Heart left ventricle (tissue), 16 donors: ENCODE data around the gene KCNQ2. TPM values are rescaled to one million over a fixed set of nuclear protein-coding genes. Genes with fewer than 3 reads are reported as not detected.

Experiments used
- ATAC-seq, 4 donors: fragments of 200-7000 bp; cut with Tn5 transposase; one replicate each; pipeline ENCODE4 v1.9.1; 2020 to 2022; ENCODE audit warnings: moderate library complexity in 4 of 4, mild to moderate bottlenecking in 3 of 4, moderate number of reproducible peaks in 1 of 4
- DNase-seq, 5 donors: peaks; one replicate each; pipeline ENCODE4 v3.0.0-alpha.2; 2020
- H3K27ac ChIP-seq, 12 donors: fragments of 200-600 bp; sonication (generic) in 4 of 12; one replicate each; pipeline versions ENCODE4 v1.5.0 to v1.8.0; 2016 to 2022; ENCODE audit warnings: mild to moderate bottlenecking in 2 of 12
- H3K27me3 ChIP-seq, 9 donors: fragments of 200-600 bp; sonication (generic) in 2 of 9; one replicate each; pipeline versions ENCODE4 v1.5.1 to v1.8.0; 2016 to 2022; ENCODE audit warnings: mild to moderate bottlenecking in 3 of 9
- H3K36me3 ChIP-seq, 9 donors: fragments of 200-600 bp; sonication (generic) in 2 of 9; one replicate each; pipeline versions ENCODE4 v1.5.0 to v1.8.0; 2018 to 2022; ENCODE audit warnings: mild to moderate bottlenecking in 2 of 9
- H3K4me1 ChIP-seq, 12 donors: fragments of 200-600 bp; sonication (generic) in 4 of 12; one replicate each; pipeline versions ENCODE4 v1.5.0 to v1.8.0; 2016 to 2022; ENCODE audit warnings: mild to moderate bottlenecking in 3 of 12
- H3K4me3 ChIP-seq, 12 donors: fragments of 200-600 bp; sonication (generic) in 4 of 12; one replicate each; pipeline versions ENCODE4 v1.5.0 to v1.8.0; 2017 to 2022; ENCODE audit warnings: mild to moderate bottlenecking in 9 of 12, moderate library complexity in 4 of 12
- H3K9me3 ChIP-seq, 12 donors: fragments of 200-600 bp; sonication (generic) in 4 of 12; one replicate each; pipeline versions ENCODE4 v1.5.0 to v1.8.0; 2016 to 2022; ENCODE audit warnings: mild to moderate bottlenecking in 1 of 12
- POLR2A ChIP-seq, 2 donors: fragments of 450-650 bp; IDR thresholded peaks; one replicate each; pipeline ENCODE4 v1.6.1; 2017; ENCODE audit warnings: antibody characterized with exemption in 2 of 2, mild to moderate bottlenecking in 2 of 2, moderate library complexity in 2 of 2
- WGBS, 4 donors: extraction: QIAGEN DNeasy Blood & Tissue Kit in 2 of 4; methylation state at CpG; one replicate each; pipeline versions ENCODE4 v1.1.5 to v1.1.7; 2013 to 2018; 5-methylcytosine and 5-hydroxymethylcytosine counted together
- intact Hi-C, 10 donors: fragments of 100-400 bp; cut with DNase I; formaldehyde crosslinking; loops; one replicate each; pipeline versions ENCODE4 v1.11.1 to v1.14.2; 2022
- polyA plus RNA-seq, 2 donors: library from polyadenylated mRNA; stranded (reverse); fragments of 200-250 nt; gene quantifications; one replicate each; pipeline ENCODE4 v1.2.3, GENCODE V29; 2013
- total RNA-seq, 9 donors: library from RNA; depleted of rRNA in 2 of 9; stranded (reverse); fragments of >200 nt in 2 of 9; fragmentation: NEBNext Ultra II Directional in 3 of 9; extraction: Animal tissue kit (Norgen Biotek cat#: 25700) in 3 of 9; gene quantifications; one replicate each; pipeline versions ENCODE4 v1.1.0 to v1.2.4, GENCODE V29; 2016 to 2023
- TF ChIP-seq, protein P1 (sequence below), 12 donors: fragments of 200-600 bp; sonication (generic) in 4 of 12; IDR thresholded peaks; one replicate each; pipeline versions ENCODE4 v1.5.0 to v1.8.0; 2018 to 2022; ENCODE audit warnings: antibody characterized with exemption in 12 of 12, mild to moderate bottlenecking in 5 of 12
- donor health status: ischemic (EF 13 %, LVEDD 7.1; RV severe dilation, severe dysfunction).
- donor health status: healthy with polysubstance abuse.
- donor health status: DM: no; HTN: yes; CAD: no.
- donor health status: DM: no; HTN: no; CAD: no.
- donor health status: ischemic (EF 25% LVEDD 6.9; RV normal size, moderate dysfunction).
- donor health status: ischemic (EF 25% LVEDD 5.7; RV mildly dilated, moderate dysfunction).
- donor health status: healthy.
- donor health status: DM: yes; HTN: yes; CAD: no.
- donor health status: ischemic (EF 35%, LVEDD 5.7; RV mildly dilated, moderate dysfunction).
- donor health status: nonischemic (EF 11% LVEDD 7.7; RV severe dilation, severe dysfunction).
- donor health status: DM: yes; HTN: yes; CAD: no.
- donor health status: PGD.
- donor health status: ischemic (EF 29% LVEDD 5.4; RV normal size, mild dysfunction).
- donor health status: nonischemic (EF 23%, LVEDD 6.1; RV moderate dilation, normal function).

KCNQ2 gene
- total and polyA plus RNA-seq, 11 donors = 0.06 to 2.6 (median 0.65) TPM; not detected in 7

DNA sequence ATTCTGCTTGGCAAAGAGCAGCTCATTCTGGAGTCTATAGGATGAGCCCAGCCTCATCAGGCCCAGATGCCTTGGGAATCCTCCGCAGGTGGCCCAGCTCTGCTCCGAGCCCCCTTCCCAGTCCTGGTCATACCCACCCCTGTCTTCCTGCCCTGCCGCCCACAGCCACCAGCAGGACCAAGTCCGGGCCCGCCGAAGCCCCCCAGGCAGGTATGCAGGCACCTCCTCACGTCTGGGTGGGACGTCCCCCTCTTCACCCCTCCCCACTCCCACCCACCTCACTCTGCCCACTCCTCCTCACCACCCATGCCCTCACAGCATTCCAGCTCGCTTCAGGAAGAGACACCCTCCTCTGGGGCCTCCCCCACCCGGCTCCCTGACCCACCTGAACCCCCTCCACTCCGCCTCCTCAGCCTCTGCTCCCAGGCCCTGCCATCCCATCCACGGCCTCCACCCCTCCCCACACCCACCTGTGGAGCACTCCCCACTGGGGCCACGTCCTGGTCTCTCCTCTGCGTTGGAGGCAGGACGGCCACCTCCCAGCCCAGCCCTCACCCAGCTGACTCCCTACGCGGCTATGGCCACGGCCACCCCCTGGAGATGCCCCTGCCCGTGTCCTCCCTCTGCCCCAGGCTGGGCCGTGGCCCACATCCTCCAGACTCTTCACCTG lies 43.4 kb downstream of the KCNQ2 start:
- intact Hi-C loops = no loop called here
- WGBS, 4 donors = 78 to 86% (median 84%) methylated on average over 20 of the region's 20 CpGs
- H3K4me1 ChIP-seq = no peaks in the 10 kb centered on the region
- TF ChIP-seq POLR2A (IDR thresholded peaks at IDR 0.05) = no peak
- TF ChIP-seq, protein P1, sequence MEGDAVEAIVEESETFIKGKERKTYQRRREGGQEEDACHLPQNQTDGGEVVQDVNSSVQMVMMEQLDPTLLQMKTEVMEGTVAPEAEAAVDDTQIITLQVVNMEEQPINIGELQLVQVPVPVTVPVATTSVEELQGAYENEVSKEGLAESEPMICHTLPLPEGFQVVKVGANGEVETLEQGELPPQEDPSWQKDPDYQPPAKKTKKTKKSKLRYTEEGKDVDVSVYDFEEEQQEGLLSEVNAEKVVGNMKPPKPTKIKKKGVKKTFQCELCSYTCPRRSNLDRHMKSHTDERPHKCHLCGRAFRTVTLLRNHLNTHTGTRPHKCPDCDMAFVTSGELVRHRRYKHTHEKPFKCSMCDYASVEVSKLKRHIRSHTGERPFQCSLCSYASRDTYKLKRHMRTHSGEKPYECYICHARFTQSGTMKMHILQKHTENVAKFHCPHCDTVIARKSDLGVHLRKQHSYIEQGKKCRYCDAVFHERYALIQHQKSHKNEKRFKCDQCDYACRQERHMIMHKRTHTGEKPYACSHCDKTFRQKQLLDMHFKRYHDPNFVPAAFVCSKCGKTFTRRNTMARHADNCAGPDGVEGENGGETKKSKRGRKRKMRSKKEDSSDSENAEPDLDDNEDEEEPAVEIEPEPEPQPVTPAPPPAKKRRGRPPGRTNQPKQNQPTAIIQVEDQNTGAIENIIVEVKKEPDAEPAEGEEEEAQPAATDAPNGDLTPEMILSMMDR (IDR thresholded peaks at IDR 0.05) = no peak
- no peak for DNase-seq
- no peaks in the 10 kb centered on the region for H3K27me3 ChIP-seq
- H3K4me3 ChIP-seq = no peak overlapping the region
- H3K36me3 ChIP-seq = no peaks in the 10 kb centered on the region
- no peak overlapping the region for H3K27ac ChIP-seq
- no peak for ATAC-seq
- peaks cover 0 to 4% (median 0%) of the 10 kb centered on the region in 12 donors for H3K9me3 ChIP-seq

DNA sequence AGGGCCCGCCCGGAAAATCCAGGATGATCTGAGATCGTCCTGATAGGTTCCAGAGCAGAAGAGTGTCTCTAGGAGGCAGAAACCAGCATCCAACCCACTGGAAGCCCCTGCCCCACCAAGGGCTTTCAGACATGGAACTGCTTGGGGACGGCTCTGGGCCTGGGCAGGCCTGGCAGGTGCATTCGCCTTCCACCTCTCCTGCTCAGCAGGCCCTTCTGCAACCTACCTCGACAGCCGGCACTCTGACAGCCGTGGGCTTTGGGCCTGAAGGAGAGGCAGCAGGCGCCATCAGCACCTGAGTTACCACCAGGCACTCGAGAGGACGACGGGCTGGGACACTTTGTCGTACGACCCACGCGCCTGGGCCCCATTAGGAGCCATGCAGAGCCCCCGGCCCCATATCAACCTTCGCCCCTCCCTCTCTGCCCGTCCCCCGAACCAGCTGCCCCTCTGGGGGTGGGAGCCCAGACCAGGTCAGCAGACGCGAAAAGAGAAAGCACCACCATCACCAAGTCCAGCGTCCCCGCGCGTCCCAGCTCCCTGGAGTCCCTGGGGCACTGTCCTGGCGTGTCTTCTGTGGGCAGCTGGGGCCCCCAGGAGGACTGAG lies 44.6 kb downstream of the KCNQ2 start:
- TF ChIP-seq POLR2A (IDR thresholded peaks at IDR 0.05) = no peak
- TF ChIP-seq, protein P1 (IDR thresholded peaks at IDR 0.05) = no peak
- 85 to 92% (median 89%) methylated on average over 14 to 27 of the region's 27 CpGs for WGBS, 4 donors
- peaks cover 0 to 3% (median 0%) of the 10 kb centered on the region in 9 donors for H3K27me3 ChIP-seq
- no peaks in the 10 kb centered on the region for H3K4me1 ChIP-seq
- H3K27ac ChIP-seq = no peak overlapping the region
- no peaks in the 10 kb centered on the region for H3K36me3 ChIP-seq
- ATAC-seq (no peak), DNase-seq (no peak)
- H3K4me3 ChIP-seq = no peak overlapping the region
- peaks cover 0 to 4% (median 0%) of the 10 kb centered on the region in 12 donors for H3K9me3 ChIP-seq
- intact Hi-C loops = no loop called here

DNA sequence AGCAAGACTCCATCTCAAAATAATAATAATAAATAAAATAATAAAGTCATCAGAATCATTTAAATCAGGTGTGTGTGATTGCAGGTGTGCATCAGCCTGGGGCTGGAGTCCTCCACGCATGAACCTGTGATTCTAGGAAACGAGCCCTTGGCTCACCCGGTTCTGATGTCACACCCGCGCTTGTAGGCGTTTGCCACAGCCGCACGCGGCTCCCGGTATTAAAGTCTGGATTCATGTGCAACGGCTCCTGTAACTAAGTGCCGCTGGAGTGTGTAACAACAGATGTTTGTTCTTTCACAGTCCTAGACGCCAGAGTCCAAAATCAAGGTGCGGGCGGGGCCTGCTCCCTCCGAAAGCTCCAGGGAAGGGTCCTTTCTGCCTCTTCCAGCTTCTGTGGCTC lies 45.2 kb downstream of the KCNQ2 start:
- Histone ChIP-seq H3K27me3 (peaks cover 0 to 3% (median 0%) of the 10 kb centered on the region in 9 donors), H3K4me1 (no peaks in the 10 kb centered on the region), H3K36me3 (no peaks in the 10 kb centered on the region), H3K4me3 (no peak overlapping the region), H3K9me3 (peaks cover 0 to 4% (median 0%) of the 10 kb centered on the region in 12 donors), H3K27ac (no peak overlapping the region)
- ATAC-seq (no peak), DNase-seq (no peak)
- TF ChIP-seq, protein P1 (IDR thresholded peaks at IDR 0.05) = no peak
- TF ChIP-seq POLR2A (IDR thresholded peaks at IDR 0.05) = no peak
- intact Hi-C loops = no loop called here
- WGBS, 4 donors = 89 to 96% (median 93%) methylated on average over 14 to 16 of the region's 16 CpGs

DNA sequence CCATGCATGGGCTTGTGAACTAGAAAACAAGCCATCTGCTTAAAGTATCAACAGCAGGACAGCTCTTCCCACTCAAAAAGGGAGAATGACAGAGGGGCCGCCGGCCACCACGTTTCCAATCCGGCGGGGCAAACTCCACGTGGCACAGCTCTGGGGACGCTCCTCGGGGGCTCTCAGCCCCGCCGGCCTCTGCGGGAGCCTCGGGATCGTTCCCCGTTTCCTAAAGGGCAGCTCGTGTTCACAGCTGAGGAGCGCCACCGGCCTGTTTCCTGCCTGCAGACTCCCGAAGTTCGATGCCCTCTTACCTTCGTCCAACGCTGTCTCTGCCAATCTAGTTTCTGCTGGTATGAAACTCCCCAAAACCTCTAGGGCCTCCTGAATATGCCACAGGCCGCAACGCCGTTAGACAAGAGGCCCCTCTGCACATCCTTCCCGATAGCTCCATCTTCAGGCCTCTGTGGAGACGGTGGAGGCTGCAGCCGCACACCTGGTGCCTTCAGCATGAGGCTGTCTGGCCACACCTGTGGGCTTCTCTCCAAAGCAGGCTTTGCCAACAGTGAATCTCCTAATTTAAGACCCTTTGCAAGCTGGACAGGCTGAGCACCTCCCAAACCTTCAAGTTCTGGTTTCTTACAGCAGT lies 46.5 kb downstream of the KCNQ2 start:
- DNase-seq (no peak), ATAC-seq (no peak)
- H3K27ac ChIP-seq = no peak overlapping the region
- 85 to 87% (median 87%) methylated on average over 27 of the region's 27 CpGs for WGBS, 4 donors
- peaks cover 0 to 4% (median 0%) of the 10 kb centered on the region in 12 donors for H3K9me3 ChIP-seq
- H3K4me3 ChIP-seq = no peak overlapping the region
- no peaks in the 10 kb centered on the region for H3K4me1 ChIP-seq
- H3K36me3 ChIP-seq = no peaks in the 10 kb centered on the region
- intact Hi-C loops = no loop called here
- H3K27me3 ChIP-seq = peaks cover 0 to 13% (median 5%) of the 10 kb centered on the region in 9 donors
- TF ChIP-seq, protein P1 (IDR thresholded peaks at IDR 0.05) = no peak
- TF ChIP-seq POLR2A (IDR thresholded peaks at IDR 0.05) = no peak
